GM12864 (cell line): ENCODE data around the gene FILIP1L.

Experiments
- DNase-seq: peaks from one replicate; pipeline ENCODE4 v3.0.0-alpha.2; 2011; ENCODE audit warnings: low read depth
- H3K4me3 ChIP-seq: 2 replicates; pipeline ENCODE4 v1.5.1; 2011; ENCODE audit warnings: mild to moderate bottlenecking, low read depth, low read length, control low read depth
- CTCF ChIP-seq: IDR thresholded peaks from 2 replicates; pipeline ENCODE4 v1.5.1; 2011; ENCODE audit warnings: low read depth, mild to moderate bottlenecking, moderate library complexity, low read length, control low read depth, inconsistent platforms; ENCODE audit errors: missing control alignments

FILIP1L gene

GRCh38 chr3:100076731-100077529 is 37.4 kb downstream of the FILIP1L start:
- no peak overlapping the region for H3K4me3 ChIP-seq
- no peak for TF ChIP-seq CTCF
- DNase-seq = no peak

- no peak for TF ChIP-seq CTCF
- H3K4me3 ChIP-seq = no peak overlapping the region
- no peak for DNase-seq
Measured at GRCh38 chr3:100075851-100076730, 38.2 kb downstream of the FILIP1L start.

GRCh38 chr3:100075196-100075595 is 39.1 kb downstream of the FILIP1L start:
- no peak for TF ChIP-seq CTCF
- no peak overlapping the region for H3K4me3 ChIP-seq
- DNase-seq = no peak

GRCh38 chr3:100073714-100074307 is 40.5 kb downstream of the FILIP1L start:
- no peak for DNase-seq
- TF ChIP-seq CTCF = no peak
- H3K4me3 ChIP-seq = no peak overlapping the region; the same call in 1 of the 2 replicates

GRCh38 chr3:100073049-100073713 is 41.1 kb downstream of the FILIP1L start:
- H3K4me3 ChIP-seq = no peak overlapping the region
- DNase-seq = no peak
- no peak for TF ChIP-seq CTCF

- H3K4me3 ChIP-seq = no peak overlapping the region
- no peak for TF ChIP-seq CTCF
- no peak for DNase-seq
Measured at GRCh38 chr3:100072326-100073048, 41.8 kb downstream of the FILIP1L start.
